Endothelial cell of umbilical vein (primary cell): ENCODE results near the gene GLMN.

Experiments used
- CTCF ChIP-seq, 2 donors: IDR thresholded peaks; 1 replicate in 1 of 2; 2 replicates in 1 of 2; pipeline ENCODE4 v1.5.1; 2011; ENCODE audit warnings: low read length in 2 of 2, mild to moderate bottlenecking in 2 of 2, moderate library complexity in 2 of 2, control low read depth in 1 of 2, inconsistent platforms in 1 of 2, low read depth in 1 of 2; ENCODE audit not compliant: insufficient read depth in 1 of 2; ENCODE audit errors: extremely low read depth in 1 of 2
- EZH2 ChIP-seq: IDR thresholded peaks from 2 replicates; pipeline ENCODE4 v1.6.1; 2012; ENCODE audit warnings: borderline replicate concordance, low read depth, mild to moderate bottlenecking, moderate library complexity, low read length, inconsistent platforms; ENCODE audit not compliant: severe bottlenecking
- POLR2AphosphoS5 ChIP-seq: IDR thresholded peaks from 2 replicates; pipeline ENCODE4 v1.6.1; 2012; ENCODE audit warnings: low read depth, mild to moderate bottlenecking, control low read depth, low read length, moderate library complexity; ENCODE audit not compliant: insufficient read depth

GRCh38 chr1:92276082-92276481 lies 22.7 kb downstream of the GLMN start:
- TF ChIP-seq EZH2 = no peak
- no peak for TF ChIP-seq CTCF (IDR thresholded peaks at IDR 0.05; ENCODE audit: extremely low read depth in 1 of 2, insufficient read depth in 1 of 2, low read depth in 1 of 2, low read length in 2 of 2)
- no peak for TF ChIP-seq POLR2AphosphoS5
